Endothelial cell of umbilical vein (primary cell): ENCODE data around the gene TIMM50. TPM values are rescaled to one million over a fixed set of nuclear protein-coding genes. Genes with fewer than 3 reads are reported as not detected.

Source experiments
- BruUV-seq: library from RNA; stranded (reverse); fragments of 400-500 nt; replicated peaks from 2 replicates; lab custom pipeline; 2021; lab: Mats Ljungman, UMichigan
- CTCF ChIA-PET: fragments of 300-600, 350-600 bp; sonication (Branson Sonifier 250); formaldehyde crosslinking; loops from one replicate; lab custom pipeline; 2021; ENCODE audit warnings: antibody characterized with exemption, inconsistent platforms; lab: Charles Lee
- POLR2A ChIA-PET: fragments of 300-600, 350-600 bp; sonication (Branson Sonifier 250); formaldehyde crosslinking; loops from one replicate; lab custom pipeline; 2021; ENCODE audit warnings: antibody characterized with exemption, inconsistent platforms; lab: Charles Lee
- DNase-seq: peaks from one replicate; pipeline ENCODE4 v3.0.0-alpha.2; 2011; ENCODE audit warnings: low read depth, low spot score
- FAIRE-seq: peaks from 2 replicates; lab custom pipeline; 2011; peaks lifted over from hg19 to GRCh38; lab: Jason Lieb, UNC
- H2AFZ ChIP-seq: 2 replicates; pipeline ENCODE4 v1.6.0; 2012; ENCODE audit warnings: low read depth, low read length, control low read depth, inconsistent platforms
- H3K27ac ChIP-seq: 2 replicates; pipeline ENCODE4 v1.5.1; 2011; ENCODE audit warnings: low read depth, mild to moderate bottlenecking, control low read depth, low read length, moderate library complexity; ENCODE audit not compliant: insufficient read depth
- H3K27me3 ChIP-seq, 2 experiments: 2 replicates each; pipeline versions ENCODE4 v1.6.0 to v1.6.1; 2011; ENCODE audit warnings: low read length in 2 of 2, mixed read lengths in 1 of 2; ENCODE audit not compliant: control insufficient read depth in 2 of 2, insufficient read depth in 2 of 2
- H3K36me3 ChIP-seq, 2 experiments: 2 replicates in 1 of 2; 3 replicates in 1 of 2; pipeline ENCODE4 v1.5.1; 2011; ENCODE audit warnings: low read length in 2 of 2, mild to moderate bottlenecking in 1 of 2, moderate library complexity in 1 of 2; ENCODE audit not compliant: control insufficient read depth in 2 of 2, insufficient read depth in 2 of 2; ENCODE audit errors: extremely low read depth in 1 of 2
- H3K4me1 ChIP-seq: 3 replicates; pipeline ENCODE4 v1.5.1; 2011; ENCODE audit warnings: mild to moderate bottlenecking, low read length; ENCODE audit not compliant: control insufficient read depth, insufficient read depth; ENCODE audit errors: extremely low read depth
- H3K4me2 ChIP-seq: 2 replicates; pipeline ENCODE4 v1.6.1; 2011; ENCODE audit warnings: low read length, control low read depth, mixed read lengths; ENCODE audit not compliant: insufficient read depth
- H3K4me3 ChIP-seq, 3 experiments: fragments of 200-600 bp in 1 of 3; sonication (generic), shearing (Covaris generic) in 1 of 3; replicated peaks in 1 of 3; 2 replicates each; pipeline ENCODE4 v1.5.1; 2011 to 2016; ENCODE audit warnings: control low read depth in 3 of 3, low read length in 3 of 3, mild to moderate bottlenecking in 2 of 3, inconsistent platforms in 1 of 3, low read depth in 1 of 3, moderate library complexity in 1 of 3; ENCODE audit not compliant: insufficient read depth in 1 of 3
- H3K79me2 ChIP-seq: 2 replicates; pipeline ENCODE4 v1.6.0; 2012; ENCODE audit warnings: low read length, inconsistent platforms; ENCODE audit not compliant: control insufficient read depth, insufficient read depth
- H3K9ac ChIP-seq: replicated peaks from 2 replicates; pipeline ENCODE3; 2011; ENCODE audit warnings: low read length, control low read depth; ENCODE audit not compliant: insufficient read depth; ENCODE audit errors: extremely low read depth
- H3K9me1 ChIP-seq: replicated peaks from 3 replicates; pipeline ENCODE4 v1.6.0; 2011; ENCODE audit warnings: mild to moderate bottlenecking, low read length; ENCODE audit not compliant: control insufficient read depth, insufficient read depth; ENCODE audit errors: extremely low read depth
- H3K9me3 ChIP-seq: replicated peaks from 2 replicates; pipeline ENCODE4 v1.5.1; 2012; ENCODE audit warnings: low read length, inconsistent platforms; ENCODE audit not compliant: control insufficient read depth, insufficient read depth
- H4K20me1 ChIP-seq: replicated peaks from 2 replicates; pipeline ENCODE3; 2011; ENCODE audit warnings: mild to moderate bottlenecking, low read length; ENCODE audit not compliant: control insufficient read depth, insufficient read depth; ENCODE audit errors: extremely low read depth
- EZH2 ChIP-seq: IDR thresholded peaks from 2 replicates; pipeline ENCODE4 v1.6.1; 2012; ENCODE audit warnings: borderline replicate concordance, low read depth, mild to moderate bottlenecking, moderate library complexity, low read length, inconsistent platforms; ENCODE audit not compliant: severe bottlenecking
- FOS ChIP-seq: IDR thresholded peaks from 2 replicates; pipeline ENCODE4 v1.6.1; 2011; ENCODE audit warnings: mild to moderate bottlenecking, low read length, moderate library complexity, borderline replicate concordance; ENCODE audit not compliant: insufficient read depth
- GATA2 ChIP-seq: IDR thresholded peaks from 2 replicates; pipeline ENCODE4 v1.7.0; 2011; ENCODE audit warnings: low read depth, mild to moderate bottlenecking, moderate library complexity, mixed read lengths, low read length; ENCODE audit not compliant: insufficient read length, insufficient read depth
- JUN ChIP-seq: IDR thresholded peaks from 2 replicates; pipeline ENCODE4 v1.6.1; 2011; ENCODE audit warnings: borderline replicate concordance, low read depth; ENCODE audit not compliant: insufficient read length, insufficient read depth
- MYC ChIP-seq: IDR thresholded peaks from one replicate; pipeline ENCODE4 v1.6.1; 2011; ENCODE audit warnings: mild to moderate bottlenecking, low read depth, low read length
- POLR2A ChIP-seq: IDR thresholded peaks from 2 replicates; pipeline ENCODE4 v1.6.1; 2012; ENCODE audit warnings: low read depth, mild to moderate bottlenecking, control low read depth, low read length
- POLR2AphosphoS5 ChIP-seq: IDR thresholded peaks from 2 replicates; pipeline ENCODE4 v1.6.1; 2012; ENCODE audit warnings: low read depth, mild to moderate bottlenecking, control low read depth, low read length, moderate library complexity; ENCODE audit not compliant: insufficient read depth
- dilution Hi-C: fragments of 300-500 bp; cut with MboI; formaldehyde crosslinking; loops from one replicate; pipeline ENCODE4 v1.15.0; 2019; ENCODE audit warnings: low sequenced_read_pairs; ENCODE audit not compliant: extremely low pct_ligation_motif_present
- intact Hi-C: fragments of 100-400 bp; cut with micrococcal nuclease; formaldehyde crosslinking; loops from one replicate; pipeline ENCODE4 v1.10.0; 2022
- polyA plus RNA-seq, 4 experiments: library from polyadenylated mRNA; depleted of rRNA in 3 of 4; stranded (reverse) in 3 of 4; unstranded in 1 of 4; fragments of >200 nt; gene quantifications; 2 replicates each; pipeline versions ENCODE4 v1.2.1 to v1.2.3, GENCODE V29; 2011 to 2012; ENCODE audit warnings: missing spikeins in 1 of 4
- total RNA-seq: library from RNA; stranded (reverse); gene quantifications from 2 replicates; pipeline ENCODE4 v1.2.3, GENCODE V29; 2021
- TF ChIP-seq, protein P1 (sequence below), 2 donors: IDR thresholded peaks; 1 replicate in 1 of 2; 2 replicates in 1 of 2; pipeline ENCODE4 v1.5.1; 2011; ENCODE audit warnings: low read length in 2 of 2, mild to moderate bottlenecking in 2 of 2, moderate library complexity in 2 of 2, control low read depth in 1 of 2, inconsistent platforms in 1 of 2, low read depth in 1 of 2; ENCODE audit not compliant: insufficient read depth in 1 of 2; ENCODE audit errors: extremely low read depth in 1 of 2
- TF ChIP-seq, protein P2 (sequence below): IDR thresholded peaks from 2 replicates; pipeline ENCODE4 v1.6.1; 2011; ENCODE audit not compliant: insufficient read depth, insufficient read length

The TIMM50 gene
- total and polyA plus RNA-seq, 2 donors (not counting 3 experiments of a cell fraction or from before 2014, with no cell fraction given): 85.7 to 118 TPM

DNA sequence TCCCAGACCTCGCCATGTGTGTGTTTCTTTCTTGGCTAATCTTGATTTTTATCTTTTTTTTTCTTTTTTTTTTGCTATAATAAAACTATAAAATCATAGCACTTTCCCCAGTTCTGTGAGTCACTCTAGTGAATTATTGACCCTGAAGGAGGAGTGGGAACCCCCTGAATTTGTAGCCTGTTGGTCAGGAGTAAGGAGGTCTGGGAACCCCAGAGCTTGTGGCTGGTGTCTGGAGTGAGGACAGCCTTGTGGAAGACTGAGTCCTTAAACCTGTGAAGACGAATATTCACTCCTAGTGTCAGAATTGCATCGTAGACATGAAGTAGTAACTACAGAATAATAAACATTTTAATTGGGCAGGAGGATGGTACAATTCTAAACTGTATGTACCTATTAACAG, 44.6 kb downstream of the TIMM50 start:
- Histone ChIP-seq H3K36me3 (no peaks in the 10 kb centered on the region), H3K9me1 (no peaks in the 10 kb centered on the region), H2AFZ (no peak overlapping the region), H3K4me1 (no peaks in the 10 kb centered on the region), H4K20me1 (no peaks in the 10 kb centered on the region), H3K9ac (no peak overlapping the region), H3K27me3 (no peaks in the 10 kb centered on the region), H3K4me2 (no peak overlapping the region), H3K27ac (no peak overlapping the region), H3K9me3 (no peaks in the 10 kb centered on the region), H3K4me3 (no peak overlapping the region), H3K79me2 (no peaks in the 10 kb centered on the region)
- ChIA-PET CTCF (interaction anchor here (1.0 to 1.5 kb wide), 3 partner anchors 11 to 50 kb away, joined by 3 to 4 read pairs (median 3); no protein-coding TSS in a partner anchor), POLR2A (no interaction called here)
- DNase-seq (no peak), FAIRE-seq (no peak)
- BruUV-seq: no TSS peak
- TF ChIP-seq, protein P1, sequence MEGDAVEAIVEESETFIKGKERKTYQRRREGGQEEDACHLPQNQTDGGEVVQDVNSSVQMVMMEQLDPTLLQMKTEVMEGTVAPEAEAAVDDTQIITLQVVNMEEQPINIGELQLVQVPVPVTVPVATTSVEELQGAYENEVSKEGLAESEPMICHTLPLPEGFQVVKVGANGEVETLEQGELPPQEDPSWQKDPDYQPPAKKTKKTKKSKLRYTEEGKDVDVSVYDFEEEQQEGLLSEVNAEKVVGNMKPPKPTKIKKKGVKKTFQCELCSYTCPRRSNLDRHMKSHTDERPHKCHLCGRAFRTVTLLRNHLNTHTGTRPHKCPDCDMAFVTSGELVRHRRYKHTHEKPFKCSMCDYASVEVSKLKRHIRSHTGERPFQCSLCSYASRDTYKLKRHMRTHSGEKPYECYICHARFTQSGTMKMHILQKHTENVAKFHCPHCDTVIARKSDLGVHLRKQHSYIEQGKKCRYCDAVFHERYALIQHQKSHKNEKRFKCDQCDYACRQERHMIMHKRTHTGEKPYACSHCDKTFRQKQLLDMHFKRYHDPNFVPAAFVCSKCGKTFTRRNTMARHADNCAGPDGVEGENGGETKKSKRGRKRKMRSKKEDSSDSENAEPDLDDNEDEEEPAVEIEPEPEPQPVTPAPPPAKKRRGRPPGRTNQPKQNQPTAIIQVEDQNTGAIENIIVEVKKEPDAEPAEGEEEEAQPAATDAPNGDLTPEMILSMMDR (IDR thresholded peaks at IDR 0.05; ENCODE audit: extremely low read depth in 1 of 2, insufficient read depth in 1 of 2, low read depth in 1 of 2, low read length in 2 of 2): no peak
- no peak for TF ChIP-seq POLR2A
- TF ChIP-seq POLR2AphosphoS5: no peak
- no peak for TF ChIP-seq JUN
- TF ChIP-seq EZH2: no peak
- no peak for TF ChIP-seq MYC
- TF ChIP-seq, protein P2, sequence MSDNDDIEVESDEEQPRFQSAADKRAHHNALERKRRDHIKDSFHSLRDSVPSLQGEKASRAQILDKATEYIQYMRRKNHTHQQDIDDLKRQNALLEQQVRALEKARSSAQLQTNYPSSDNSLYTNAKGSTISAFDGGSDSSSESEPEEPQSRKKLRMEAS: no peak
- no peak for TF ChIP-seq GATA2
- no peak for TF ChIP-seq FOS
- dilution Hi-C loops: no loop called here
- intact Hi-C loops: no loop called here
